HG02759 (cell line): ENCODE data around the gene HNRNPL.
"Not testable (repeated sequence)": the region's sequence is repeated elsewhere in the genome, so short reads cannot be mapped to it uniquely, and the experiment has no call there.

ENCODE experiments used
- ATAC-seq: cut with Tn5 transposase; IDR thresholded peaks from one replicate; pipeline ENCODE4 v1.9.1; 2021; ENCODE audit warnings: mild to moderate bottlenecking, moderate library complexity; ENCODE audit not compliant: unreplicated experiment

HNRNPL gene

DNA sequence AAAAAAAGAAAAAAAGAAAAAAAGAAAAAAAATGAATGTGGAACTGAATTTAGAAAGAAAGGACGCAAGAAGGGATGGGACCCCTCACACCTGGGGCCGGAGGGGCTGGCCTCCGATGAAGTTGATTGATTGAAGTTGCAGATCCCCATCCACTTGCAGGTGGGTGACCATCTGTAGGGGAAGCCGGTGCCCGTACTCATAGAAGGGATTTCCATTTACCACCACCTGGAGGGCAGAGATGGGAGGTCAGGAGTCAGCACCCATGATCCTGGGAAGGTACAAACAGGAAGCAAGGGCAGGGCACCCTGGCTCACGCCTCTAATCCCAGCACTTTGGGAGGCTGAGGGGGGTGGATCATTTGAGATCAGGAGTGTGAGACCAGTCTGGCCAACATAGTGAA, 43.4 kb downstream of the HNRNPL start:
- no peak for ATAC-seq

DNA sequence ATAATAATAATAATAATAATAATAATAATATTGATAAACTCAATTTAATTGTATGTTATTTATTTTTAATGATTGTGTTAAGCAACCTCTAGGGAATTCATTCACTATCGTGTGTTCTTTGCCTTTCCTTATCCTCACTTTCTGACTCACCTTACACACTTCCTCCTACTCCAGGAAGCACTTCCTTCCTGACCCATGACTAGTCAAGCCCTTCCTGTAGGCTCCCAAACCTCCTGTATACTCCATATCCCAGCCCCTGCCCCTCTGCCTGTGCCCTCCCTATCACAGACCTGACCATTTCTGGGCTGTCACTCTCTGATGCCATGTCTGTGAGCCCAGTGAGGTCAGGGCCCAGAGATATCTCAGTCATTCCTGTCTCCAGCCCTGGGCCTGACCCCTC, 44.6 kb downstream of the HNRNPL start:
- no peak for ATAC-seq

DNA sequence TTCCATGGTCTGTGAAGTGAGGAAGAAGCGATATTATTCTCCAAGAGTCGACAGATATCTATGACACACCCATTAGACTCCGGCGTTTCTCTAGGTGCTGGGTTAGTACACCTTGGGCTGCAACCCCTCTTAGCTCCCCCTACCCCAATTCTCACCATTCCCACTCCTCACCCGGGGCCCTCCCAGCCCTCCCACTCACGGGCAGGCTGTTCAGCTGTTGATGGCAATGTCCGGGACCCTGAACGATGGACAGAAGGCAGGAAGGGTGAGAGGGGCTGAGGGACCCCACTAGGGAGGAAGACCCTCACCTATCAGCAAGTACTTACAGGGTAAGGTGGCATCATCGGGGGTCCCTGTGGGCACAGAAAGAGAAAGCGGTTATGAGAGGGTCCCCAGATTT, 46.2 kb downstream of the HNRNPL start:
- ATAC-seq: no peak

DNA sequence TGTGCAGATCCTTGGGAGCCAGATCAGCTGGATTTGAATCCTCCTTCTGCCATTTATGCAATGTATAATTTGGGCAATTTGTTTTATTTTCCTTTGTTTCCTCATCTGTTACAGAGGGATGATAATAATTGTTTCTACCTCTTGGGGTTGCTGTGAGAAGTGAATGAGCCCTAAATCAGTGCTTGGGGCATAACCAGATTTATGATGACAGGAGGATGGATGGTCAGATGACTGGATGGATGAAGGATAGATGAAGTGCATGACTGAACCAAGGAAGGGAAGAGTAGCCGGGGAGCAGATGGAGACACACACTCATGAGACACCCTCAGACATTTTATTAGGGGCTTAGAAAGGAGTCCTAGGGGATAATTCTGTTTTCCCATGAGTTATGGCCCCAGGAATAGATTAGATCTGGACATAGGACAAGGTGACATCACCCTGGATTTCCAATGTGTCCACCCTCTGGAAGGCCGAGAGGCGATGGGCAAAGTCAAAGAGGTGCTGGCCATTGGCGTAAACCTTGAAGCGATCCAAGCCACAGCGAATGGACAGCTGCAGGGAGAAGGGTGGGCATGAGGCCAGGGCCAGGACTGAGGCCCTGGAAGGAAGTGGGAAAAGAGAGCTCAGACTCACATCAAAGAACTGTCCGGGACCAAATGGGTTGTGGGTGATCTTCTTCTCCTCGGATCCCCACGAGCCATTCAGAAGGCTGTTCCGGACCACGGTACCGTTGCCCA, 48.3 kb downstream of the HNRNPL start:
- no peak for ATAC-seq

DNA sequence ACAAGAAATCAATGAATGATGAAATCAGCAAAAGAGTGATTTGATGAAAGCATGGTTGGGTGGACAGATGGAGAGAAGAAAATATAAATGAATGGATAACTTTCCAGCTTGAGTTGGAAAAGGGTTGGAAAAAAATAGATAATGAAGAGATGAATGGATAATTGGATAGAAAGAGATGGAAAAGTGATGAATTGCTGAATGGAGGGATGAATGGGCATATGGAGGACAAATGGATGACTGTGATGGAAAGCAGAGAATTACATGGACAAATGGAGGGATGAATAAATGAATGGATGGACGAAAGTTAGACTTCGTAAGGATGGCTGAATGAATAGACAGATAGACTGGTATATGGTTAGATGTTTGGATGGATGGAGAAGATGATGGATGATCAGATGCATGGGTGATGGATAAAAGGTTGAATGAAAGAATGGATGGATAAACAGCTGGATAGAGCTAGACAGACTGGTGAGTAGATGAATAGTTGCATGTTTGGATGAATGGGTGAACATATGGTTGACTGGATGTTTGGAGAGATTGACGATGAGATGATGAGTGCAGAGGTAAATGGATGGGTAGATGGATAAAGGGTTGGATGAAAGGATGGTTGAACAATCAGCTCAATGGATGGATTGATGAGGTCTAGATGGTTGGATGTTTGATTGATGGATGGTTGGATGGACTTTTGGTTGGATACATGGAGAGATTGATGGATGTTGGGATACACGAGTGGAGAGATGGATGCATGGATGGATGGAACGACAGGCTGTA, 49.0 kb downstream of the HNRNPL start:
- no peak for ATAC-seq

DNA sequence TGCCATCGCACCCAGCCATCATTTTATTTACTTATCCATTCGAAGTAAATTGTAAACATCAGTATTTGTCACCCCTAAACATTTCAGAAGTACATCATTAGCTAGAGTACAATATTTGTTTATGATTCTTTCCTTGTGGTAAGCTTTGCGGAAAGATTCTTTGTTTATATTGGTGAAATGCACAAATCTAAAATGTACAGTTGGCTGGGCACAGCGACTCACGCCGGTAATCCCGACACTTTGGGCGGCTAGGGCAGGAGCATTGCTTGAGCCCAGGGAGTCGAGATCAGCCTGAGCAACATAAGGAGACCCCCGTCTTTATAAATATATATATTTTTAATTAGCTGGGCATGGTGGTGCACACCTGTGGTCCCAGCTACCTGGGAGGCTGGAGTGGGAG, 50.7 kb downstream of the HNRNPL start:
- ATAC-seq: no peak

DNA sequence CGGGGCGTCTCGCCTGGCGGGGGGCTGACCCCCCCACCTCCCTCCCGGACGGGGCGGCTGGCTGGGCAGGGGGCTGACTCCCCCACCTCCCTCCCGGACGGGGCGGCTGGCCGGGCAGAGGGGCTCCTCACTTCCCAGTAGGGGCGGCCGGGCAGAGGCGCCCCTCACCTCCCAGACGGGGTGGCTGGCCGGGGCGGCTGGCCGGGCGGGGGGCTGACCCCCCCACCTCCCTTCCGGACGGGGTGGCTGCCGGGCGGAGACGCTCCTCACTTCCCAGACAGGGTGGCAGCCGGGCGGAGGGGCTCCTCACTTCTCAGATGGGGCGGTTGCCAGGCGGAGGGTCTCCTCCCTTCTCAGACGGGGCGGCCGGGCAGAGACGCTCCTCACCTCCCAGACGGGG, 52.0 kb downstream of the HNRNPL start:
- not testable (repeated sequence) for ATAC-seq

DNA sequence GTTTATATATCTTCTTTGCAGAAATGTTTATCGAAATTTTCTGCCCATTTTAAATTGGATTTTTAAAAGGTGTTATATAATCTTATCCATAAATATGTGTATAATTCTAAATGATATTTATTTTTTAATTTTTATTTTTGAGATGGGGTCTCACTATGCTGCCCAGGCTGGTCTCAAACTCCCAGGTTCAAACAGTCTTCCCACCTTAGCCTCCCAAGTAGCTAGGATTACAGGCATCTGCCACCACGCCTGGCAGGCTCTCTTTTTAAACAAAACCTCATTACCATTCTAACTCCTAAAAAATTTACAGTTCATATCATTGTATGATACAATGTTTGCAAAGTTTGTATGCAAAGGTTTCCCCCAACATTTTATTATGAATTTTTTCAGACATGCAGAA, 53.6 kb downstream of the HNRNPL start:
- no peak for ATAC-seq

DNA sequence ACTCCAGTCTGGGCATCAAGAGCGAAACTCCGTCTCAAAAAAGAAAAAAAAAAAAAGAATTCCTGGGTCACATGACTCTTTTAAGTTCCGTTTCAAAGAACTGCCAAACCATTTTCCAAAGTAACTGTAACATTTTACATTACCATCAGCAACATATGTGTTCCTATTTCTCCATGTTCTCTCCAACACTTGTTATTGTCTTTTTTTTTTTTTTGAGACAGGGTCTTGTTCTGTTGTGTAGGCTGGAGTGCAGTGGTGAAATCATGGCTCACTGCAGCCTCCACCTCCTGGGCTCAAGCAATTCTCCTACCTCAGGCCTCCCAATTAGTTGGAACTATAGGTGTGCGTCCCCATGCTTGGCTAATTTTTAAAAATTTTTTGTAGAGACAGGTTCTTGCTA, 54.2 kb downstream of the HNRNPL start:
- ATAC-seq: no peak

DNA sequence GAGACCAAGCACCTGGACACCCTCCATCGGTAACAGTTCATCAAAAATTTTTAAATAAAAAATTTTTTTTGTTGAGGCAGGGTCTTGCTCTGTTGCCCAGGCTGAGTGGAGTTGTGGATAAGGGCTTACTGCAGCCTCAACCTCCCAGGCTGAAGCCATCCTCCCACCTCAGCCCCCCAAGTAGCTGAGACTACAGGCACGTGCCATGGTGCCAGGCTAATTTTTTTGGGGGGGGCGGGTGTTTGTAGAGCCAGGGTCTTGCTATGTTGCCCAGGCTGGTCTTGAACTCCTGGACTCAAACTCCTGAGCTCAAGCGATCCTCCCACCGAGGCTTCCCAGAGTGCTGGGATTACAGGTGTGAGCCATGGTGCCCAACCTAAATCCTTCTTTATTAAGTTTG, 56.1 kb downstream of the HNRNPL start:
- ATAC-seq: no peak

DNA sequence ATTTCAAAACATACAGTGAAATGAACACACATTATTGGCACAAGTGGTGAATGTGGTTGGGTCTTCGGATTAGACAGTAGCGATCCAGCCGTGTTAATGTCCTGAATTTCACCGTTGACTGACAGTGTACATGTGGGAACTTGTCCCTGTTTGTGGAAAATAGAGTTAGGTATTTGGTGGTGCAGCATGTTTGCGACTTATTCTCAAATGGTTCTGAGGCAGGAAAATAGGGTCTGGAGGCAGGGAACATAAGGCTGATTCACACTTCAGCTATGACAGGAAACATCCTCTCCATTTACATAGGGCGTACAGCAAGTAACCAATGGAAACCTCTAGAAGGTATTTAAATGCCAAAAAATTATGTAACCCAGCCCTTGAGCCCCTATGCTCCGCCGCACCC, 56.6 kb downstream of the HNRNPL start:
- ATAC-seq: no peak

DNA sequence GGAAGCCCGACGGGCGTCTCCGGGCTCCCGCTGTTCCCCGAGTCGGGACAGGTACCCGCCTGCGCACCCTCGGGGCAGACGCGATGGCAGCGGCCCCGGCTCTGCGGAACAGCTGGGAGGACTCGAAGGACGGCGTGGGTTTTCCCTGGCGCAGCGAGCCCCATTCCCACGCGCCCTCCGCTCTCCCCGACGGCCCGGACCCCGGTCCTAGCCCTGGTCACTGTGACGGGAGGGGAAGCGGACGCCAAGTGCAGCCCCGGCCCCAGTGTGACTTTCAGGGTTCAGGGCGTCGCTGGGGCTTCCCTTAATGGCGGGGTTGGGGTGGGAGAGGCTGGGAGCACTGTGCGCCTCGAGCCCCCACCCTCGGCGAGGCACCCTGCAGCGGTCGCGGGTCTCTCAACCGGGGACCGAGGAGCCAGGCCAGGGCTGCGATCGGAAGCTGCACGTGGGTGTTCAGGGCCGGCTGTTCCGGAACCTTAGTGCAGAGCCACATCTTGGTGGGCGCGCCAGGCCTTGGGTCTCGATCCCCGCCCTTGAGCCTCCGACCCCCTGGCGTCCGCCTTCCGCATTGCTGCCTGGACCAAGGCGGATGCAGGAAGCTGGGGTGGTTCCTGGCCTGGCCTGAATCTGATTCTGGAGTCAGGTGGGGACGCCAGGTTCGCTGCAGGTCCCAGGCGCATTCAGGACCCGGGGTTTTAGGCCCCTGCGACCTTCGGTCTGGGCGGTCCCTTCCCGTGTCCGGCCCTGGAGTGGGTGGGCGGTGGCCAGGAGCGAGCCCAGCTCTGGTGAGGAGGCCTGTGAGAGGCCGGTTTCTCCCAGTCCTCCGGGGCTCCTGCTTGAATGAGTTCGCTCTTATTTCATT, 57.3 kb downstream of the HNRNPL start:
- ATAC-seq: peak; percentile 14

DNA sequence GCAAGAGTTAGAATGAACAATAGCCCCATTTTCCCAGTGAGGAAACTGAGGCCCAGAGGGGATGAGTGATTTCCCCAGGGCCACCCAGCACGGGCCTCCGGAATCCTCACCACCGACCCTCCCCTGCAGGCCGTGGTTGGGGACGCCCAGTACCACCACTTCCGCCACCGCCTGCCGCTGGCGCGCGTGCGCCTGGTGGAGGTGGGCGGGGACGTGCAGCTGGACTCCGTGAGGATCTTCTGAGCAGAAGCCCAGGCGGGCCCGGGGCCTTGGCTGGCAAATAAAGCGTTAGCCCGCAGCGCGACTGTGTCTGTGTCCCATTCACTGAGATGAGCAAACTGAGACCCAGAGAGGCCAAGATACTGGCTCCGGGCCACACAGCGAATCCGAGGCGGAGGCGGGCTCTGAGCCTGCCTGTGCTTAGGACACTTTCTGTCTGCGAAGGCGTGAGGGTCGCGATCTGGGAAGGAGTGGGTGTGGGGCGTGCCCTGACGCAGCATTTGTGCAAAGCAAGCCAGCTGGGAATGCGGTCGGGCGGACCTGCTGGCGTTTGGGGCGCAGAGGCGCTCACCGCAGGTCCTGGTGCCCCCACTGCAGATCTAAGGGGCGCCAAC, 58.2 kb downstream of the HNRNPL start:
- peak; percentile 77 for ATAC-seq

DNA sequence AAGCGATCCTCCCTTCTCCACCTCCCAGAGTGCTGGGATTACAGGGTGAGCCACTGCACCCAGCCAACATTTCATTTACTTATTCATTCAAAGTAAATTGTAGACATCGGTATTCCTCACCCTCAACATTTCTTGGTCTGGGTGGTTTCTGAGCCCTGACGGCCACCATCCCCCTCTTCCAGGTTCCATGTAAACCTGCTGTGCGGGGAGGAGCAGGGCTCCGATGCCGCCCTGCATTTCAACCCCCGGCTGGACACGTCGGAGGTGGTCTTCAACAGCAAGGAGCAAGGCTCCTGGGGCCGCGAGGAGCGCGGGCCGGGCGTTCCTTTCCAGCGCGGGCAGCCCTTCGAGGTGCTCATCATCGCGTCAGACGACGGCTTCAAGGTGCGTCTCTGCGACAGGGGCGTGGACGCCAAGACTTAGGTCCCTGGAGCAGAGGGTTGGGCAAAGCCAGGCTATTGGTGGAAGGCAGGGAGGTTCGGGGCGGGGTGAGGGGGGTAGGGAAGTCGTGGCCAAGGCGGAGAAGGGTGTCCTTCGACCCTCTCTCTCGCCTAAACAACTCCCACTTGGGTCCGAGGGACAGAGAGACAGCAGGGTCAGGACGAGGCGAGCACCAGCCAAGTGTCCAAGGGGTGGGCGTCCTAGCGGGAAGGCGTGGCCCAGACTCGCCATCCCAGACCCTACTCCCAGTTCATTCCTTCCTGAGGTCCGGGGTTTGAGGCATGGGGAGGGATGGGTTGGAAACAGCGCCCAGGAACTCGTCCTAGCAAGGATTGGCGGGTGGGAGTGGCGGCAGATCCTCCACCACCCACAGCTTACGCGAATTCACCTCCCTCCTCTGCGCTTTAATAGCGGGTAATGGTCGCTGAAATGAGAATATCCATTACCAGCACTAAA, 59.0 kb downstream of the HNRNPL start:
- not testable (repeated sequence) for ATAC-seq

DNA sequence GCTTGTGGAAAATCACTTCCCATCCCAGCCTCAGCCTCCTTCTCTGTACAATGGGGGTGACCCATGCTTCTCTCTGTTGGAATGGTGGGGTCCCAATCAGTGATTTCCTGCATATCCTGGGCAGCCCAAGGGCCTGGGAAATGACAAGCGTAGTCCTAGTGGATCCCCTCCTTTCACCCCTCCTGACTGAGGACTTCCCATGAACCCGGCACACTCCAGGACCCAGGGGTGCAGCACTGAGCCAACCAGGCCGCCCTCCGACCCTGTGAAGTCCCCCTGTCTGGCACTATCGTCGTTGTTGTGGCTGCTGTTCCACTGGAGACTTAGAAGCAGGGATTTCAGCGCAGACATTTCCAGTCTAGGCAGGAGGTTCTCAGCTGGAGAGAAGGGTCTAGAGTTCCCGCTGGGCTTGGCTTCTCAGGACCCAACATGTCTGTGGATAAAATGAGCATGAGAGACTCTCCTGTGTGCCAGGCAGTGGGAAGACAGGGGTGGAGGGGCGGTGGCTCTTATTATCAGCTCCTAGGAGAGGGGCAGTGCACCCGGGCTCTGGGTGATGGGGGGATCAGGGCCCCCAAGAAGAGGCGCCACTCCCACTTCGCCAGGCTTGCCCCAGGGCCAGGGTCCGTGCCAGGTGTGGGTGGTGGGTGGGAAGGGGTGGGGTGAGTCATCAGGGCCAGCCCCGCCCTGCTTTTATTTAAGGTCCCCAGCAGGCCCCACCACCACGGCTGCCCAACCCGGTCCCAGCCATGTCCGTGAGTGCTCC, 61.1 kb downstream of the HNRNPL start, which contains the start of gene LGALS7B:
TSS of gene LGALS7B (plus strand) at position 723 of the 766 bp plus-strand sequence. CDS start at position 750, 27 bp downstream.
- ATAC-seq: no peak

DNA sequence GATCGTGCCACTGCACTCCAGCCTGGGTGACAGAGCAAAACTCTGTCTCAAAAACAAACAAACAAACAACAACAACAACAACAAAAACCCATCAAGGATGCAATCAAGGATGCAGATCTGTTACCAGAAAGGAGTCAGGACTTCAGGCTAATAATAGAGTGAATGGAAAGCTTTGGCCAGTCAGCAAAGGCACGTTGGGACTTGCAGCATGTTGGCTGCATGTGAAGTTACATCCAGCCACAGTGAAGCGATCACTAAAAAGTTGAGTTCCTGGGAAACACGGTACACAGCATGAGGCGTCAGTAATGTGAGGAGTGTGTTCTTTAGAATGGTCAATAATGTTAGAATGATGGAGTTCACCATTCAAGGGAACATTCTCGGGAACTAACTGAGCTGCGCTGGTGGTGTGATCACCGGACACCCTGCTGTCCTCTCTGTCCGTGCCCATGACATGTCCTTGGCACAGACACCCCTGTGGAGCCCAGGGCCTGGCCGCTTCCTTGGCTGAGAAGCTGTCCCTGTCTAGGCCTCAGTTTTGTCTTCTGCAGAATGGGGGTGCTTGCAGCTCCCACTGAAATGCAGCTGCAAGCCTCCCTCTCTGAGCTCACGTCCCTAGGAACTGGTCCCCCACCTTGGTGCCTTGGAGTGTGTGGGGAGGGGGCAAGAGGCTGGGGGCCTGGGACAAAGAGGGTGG, 63.1 kb downstream of the HNRNPL start:
- ATAC-seq: no peak
